ENCODE data around the gene ZNF486. TPM values are rescaled to one million over a fixed set of nuclear protein-coding genes. Genes with fewer than 3 reads are reported as not detected.
A peak's percentile ranks its signal among the peaks of the same experiment; 100 is the strongest.

ZNF486 gene
- total RNA-seq, 1 donor from 2014 or later, result 15.4 TPM

DNA sequence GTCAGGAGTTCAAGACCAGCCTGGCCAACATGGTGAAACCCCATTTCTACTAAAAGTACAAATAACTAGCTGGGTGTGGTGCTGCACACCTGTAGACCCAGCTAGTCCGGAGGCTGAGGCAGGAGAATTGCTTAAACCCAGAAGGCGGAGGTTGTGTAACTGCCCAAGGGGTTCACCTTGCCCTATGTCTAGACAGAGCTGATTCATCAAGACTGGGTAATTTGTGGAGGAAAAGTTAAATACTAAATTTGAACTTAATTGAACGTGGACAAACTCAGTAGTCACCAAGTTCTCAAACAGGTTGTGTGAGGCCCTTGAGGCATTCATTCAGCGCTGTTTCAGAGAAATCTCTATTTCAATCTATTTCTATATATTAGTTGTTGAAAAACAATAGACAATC, 13.7 kb upstream of the ZNF486 start:
- Mint-ChIP-seq H3K27me3 (ENCODE audit: low read depth) (no peaks in the 10 kb centered on the region), H3K9me3 (peaks cover 4% of the 10 kb centered on the region), H3K4me1 (peaks cover 4% of the 10 kb centered on the region), H3K4me3 (no peak overlapping the region), H3K36me3 (ENCODE audit: low read depth) (peaks cover 5% of the 10 kb centered on the region), H3K27ac (ENCODE audit: unreplicated experiment) (no peak overlapping the region)
- no peak for DNase-seq (ENCODE audit: low read depth, low spot score)
- TF ChIP-seq, protein P1, sequence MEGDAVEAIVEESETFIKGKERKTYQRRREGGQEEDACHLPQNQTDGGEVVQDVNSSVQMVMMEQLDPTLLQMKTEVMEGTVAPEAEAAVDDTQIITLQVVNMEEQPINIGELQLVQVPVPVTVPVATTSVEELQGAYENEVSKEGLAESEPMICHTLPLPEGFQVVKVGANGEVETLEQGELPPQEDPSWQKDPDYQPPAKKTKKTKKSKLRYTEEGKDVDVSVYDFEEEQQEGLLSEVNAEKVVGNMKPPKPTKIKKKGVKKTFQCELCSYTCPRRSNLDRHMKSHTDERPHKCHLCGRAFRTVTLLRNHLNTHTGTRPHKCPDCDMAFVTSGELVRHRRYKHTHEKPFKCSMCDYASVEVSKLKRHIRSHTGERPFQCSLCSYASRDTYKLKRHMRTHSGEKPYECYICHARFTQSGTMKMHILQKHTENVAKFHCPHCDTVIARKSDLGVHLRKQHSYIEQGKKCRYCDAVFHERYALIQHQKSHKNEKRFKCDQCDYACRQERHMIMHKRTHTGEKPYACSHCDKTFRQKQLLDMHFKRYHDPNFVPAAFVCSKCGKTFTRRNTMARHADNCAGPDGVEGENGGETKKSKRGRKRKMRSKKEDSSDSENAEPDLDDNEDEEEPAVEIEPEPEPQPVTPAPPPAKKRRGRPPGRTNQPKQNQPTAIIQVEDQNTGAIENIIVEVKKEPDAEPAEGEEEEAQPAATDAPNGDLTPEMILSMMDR (conservative IDR thresholded peaks at IDR 0.05), result no peak

DNA sequence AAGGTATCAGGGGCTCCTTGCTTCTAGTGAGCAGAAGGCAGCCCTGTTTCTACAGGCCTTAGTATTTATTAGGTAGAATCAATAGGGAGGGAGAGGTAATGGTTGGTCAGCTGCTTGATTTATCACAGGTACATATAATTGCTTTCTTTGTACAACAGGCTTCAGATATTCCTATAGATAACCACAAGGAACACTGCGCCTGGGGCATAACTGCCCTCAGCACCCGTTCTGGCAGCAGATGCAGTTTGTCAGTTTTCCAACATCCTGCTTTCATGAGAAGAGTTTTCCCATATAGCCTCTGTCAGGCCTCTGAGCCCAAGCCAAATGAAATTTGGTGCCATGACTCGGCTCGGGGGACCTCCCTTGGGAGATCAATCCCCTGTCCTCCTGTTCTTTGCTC, 12.4 kb upstream of the ZNF486 start:
- H3K27ac Mint-ChIP-seq (ENCODE audit: unreplicated experiment), result no peak overlapping the region
- peaks cover 4% of the 10 kb centered on the region for H3K4me1 Mint-ChIP-seq
- H3K27me3 Mint-ChIP-seq (ENCODE audit: low read depth), result no peaks in the 10 kb centered on the region
- H3K9me3 Mint-ChIP-seq, result peaks cover 4% of the 10 kb centered on the region
- no peak overlapping the region for H3K4me3 Mint-ChIP-seq
- TF ChIP-seq, protein P1 (conservative IDR thresholded peaks at IDR 0.05), result no peak
- H3K36me3 Mint-ChIP-seq (ENCODE audit: low read depth), result peaks cover 5% of the 10 kb centered on the region
- DNase-seq (ENCODE audit: low read depth, low spot score), result no peak

DNA sequence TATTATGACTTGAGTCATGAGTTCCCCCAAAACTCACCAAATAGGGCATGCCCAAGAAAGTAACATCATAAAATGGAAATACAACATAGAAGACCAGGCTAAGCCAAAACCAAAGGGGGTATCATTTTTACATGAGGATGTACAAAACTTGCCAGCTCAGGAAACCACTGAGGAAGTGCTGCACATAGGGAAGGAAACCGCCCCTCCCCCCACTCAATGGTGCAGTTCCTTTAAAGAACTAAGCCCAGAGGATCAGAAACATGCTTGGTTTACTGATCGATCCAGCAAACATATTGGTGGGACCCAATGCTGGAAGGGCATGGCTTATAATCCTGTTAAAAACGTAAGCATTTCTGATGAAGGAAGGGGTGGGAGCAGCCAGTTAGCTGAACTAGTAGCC, 4.2 kb upstream of the ZNF486 start:
- Mint-ChIP-seq H3K27ac (ENCODE audit: unreplicated experiment) (no peak overlapping the region), H3K4me1 (peaks cover 11% of the 10 kb centered on the region), H3K36me3 (ENCODE audit: low read depth) (peaks cover 5% of the 10 kb centered on the region), H3K4me3 (no peak overlapping the region), H3K9me3 (peaks cover 7% of the 10 kb centered on the region), H3K27me3 (ENCODE audit: low read depth) (no peaks in the 10 kb centered on the region)
- DNase-seq (ENCODE audit: low read depth, low spot score), result no peak
- TF ChIP-seq, protein P1 (conservative IDR thresholded peaks at IDR 0.05), result no peak

DNA sequence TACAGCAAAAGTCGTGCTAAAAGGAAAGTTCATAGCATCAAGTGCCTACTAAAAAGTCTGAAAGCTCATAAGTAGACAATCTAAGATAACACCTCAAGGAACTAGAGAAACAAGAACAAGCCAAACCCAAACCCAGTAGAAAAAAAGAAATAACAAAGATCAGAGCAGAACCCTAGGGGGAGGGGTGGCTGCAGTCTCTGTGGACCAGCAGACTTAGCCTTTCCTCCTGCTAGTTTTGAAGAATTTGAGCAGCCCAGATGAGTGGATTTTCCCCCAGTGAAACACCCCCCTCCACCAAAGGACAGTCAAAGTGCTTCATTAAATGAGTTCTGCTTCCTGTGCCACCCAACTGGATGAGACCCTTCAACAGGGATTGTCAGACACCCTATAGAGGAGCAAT, 2.6 kb upstream of the ZNF486 start:
- no peak for DNase-seq (ENCODE audit: low read depth, low spot score)
- H3K4me1 Mint-ChIP-seq, result peaks cover 13% of the 10 kb centered on the region
- H3K4me3 Mint-ChIP-seq, result peak overlapping the region; percentile 41
- H3K27ac Mint-ChIP-seq (ENCODE audit: unreplicated experiment), result no peak overlapping the region
- H3K27me3 Mint-ChIP-seq (ENCODE audit: low read depth), result no peaks in the 10 kb centered on the region
- TF ChIP-seq, protein P1 (conservative IDR thresholded peaks at IDR 0.05), result no peak
- H3K9me3 Mint-ChIP-seq, result peaks cover 5% of the 10 kb centered on the region
- peaks cover 12% of the 10 kb centered on the region for H3K36me3 Mint-ChIP-seq (ENCODE audit: low read depth)

DNA sequence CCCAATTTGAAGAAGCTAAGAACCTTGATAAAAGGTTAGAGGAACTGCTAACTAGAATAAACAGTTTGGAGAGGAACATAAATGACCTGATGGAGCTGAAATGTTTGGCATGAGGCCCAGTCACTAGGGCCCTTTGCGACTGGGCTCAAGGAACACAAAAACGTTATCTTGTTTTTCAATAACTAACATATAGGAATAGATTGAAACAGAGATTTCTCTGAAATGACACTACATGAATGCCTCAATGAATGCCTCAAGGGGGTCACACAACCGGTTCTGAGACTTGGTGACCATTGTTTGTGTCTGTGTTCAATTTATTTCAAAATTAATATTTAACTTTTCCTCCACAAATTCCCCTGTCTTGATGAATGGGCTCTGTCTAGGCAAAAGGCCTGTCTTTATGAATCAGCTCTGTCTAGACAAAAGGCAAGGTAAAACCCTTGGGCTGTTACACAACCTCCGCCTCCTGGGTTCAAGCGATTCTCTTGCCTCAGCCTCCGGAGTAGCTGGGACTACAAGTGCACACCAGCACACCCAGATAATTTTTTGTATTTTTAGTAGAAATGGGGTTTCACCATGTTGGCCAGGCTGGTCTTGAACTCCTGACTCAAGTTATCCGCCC, 932 bp upstream of the ZNF486 start:
- peaks cover 22% of the 10 kb centered on the region for H3K36me3 Mint-ChIP-seq (ENCODE audit: low read depth)
- H3K27ac Mint-ChIP-seq (ENCODE audit: unreplicated experiment), result peak overlapping the region; percentile 81
- H3K27me3 Mint-ChIP-seq (ENCODE audit: low read depth), result no peaks in the 10 kb centered on the region
- no peak overlapping the region for H3K4me3 Mint-ChIP-seq
- peaks cover 11% of the 10 kb centered on the region for H3K9me3 Mint-ChIP-seq
- peaks cover 21% of the 10 kb centered on the region for H3K4me1 Mint-ChIP-seq
- TF ChIP-seq, protein P1 (conservative IDR thresholded peaks at IDR 0.05), result no peak
- no peak for DNase-seq (ENCODE audit: low read depth, low spot score)
